Panc1 (cell line): Measurements from ENCODE around the gene CHRNA1. TPM values are rescaled to one million over a fixed set of nuclear protein-coding genes. Genes with fewer than 3 reads are reported as not detected.

ENCODE experiments used
- ATAC-seq: fragments of 200-7000 bp; cut with Tn5 transposase; 2 replicates; pipeline ENCODE4 v1.9.1; 2020; ENCODE audit warnings: mild to moderate bottlenecking, moderate library complexity
- BruUV-seq: library from RNA; stranded (reverse); fragments of 400-500 nt; replicated peaks from 2 replicates; lab custom pipeline; 2021; lab: Mats Ljungman, UMichigan
- CTCF ChIA-PET: fragments of 300-600 bp; sonication (Branson Sonifier 250); formaldehyde crosslinking; loops from one replicate; lab custom pipeline; 2022; ENCODE audit warnings: antibody characterized with exemption; lab: Charles Lee
- POLR2A ChIA-PET: fragments of 300-600 bp; sonication (Branson Sonifier 250); formaldehyde crosslinking; loops from one replicate; lab custom pipeline; 2022; ENCODE audit warnings: antibody characterized with exemption; lab: Charles Lee
- DNase-seq: peaks from one replicate; pipeline ENCODE4 v3.0.0-alpha.2; 2010; ENCODE audit warnings: low read depth, low spot score
- H3K27ac ChIP-seq: 2 replicates; pipeline ENCODE4 v1.5.1; 2011; ENCODE audit warnings: mild to moderate bottlenecking, low read length, inconsistent platforms
- H3K27me3 ChIP-seq: fragments of 200-500 bp; sonication (Bioruptor generic); 2 replicates; pipeline ENCODE4 v1.6.0; 2014; ENCODE audit warnings: low read length, inconsistent platforms; ENCODE audit not compliant: control insufficient read depth, insufficient read depth
- H3K36me3 ChIP-seq: fragments of 200-500 bp; sonication (Bioruptor generic); 2 replicates; pipeline ENCODE4 v1.5.1; 2014; ENCODE audit warnings: inconsistent platforms, mild to moderate bottlenecking, low read length, moderate library complexity; ENCODE audit not compliant: control insufficient read depth, insufficient read depth
- H3K4me1 ChIP-seq: 2 replicates; pipeline ENCODE4 v1.5.1; 2011; ENCODE audit warnings: inconsistent platforms, mild to moderate bottlenecking, low read length, moderate library complexity; ENCODE audit not compliant: control insufficient read depth, insufficient read depth
- H3K4me3 ChIP-seq, 2 experiments: 2 replicates each; pipeline ENCODE4 v1.5.1; 2011 to 2012; ENCODE audit warnings: low read depth in 2 of 2, low read length in 2 of 2, mild to moderate bottlenecking in 2 of 2, inconsistent platforms in 1 of 2, moderate library complexity in 1 of 2
- H3K9me3 ChIP-seq: fragments of 200-500 bp; sonication (Bioruptor generic); 2 replicates; pipeline ENCODE4 v1.5.1; 2014; ENCODE audit warnings: low read depth, mild to moderate bottlenecking, inconsistent platforms, low read length, moderate library complexity; ENCODE audit not compliant: control insufficient read depth, insufficient read depth
- CTCF ChIP-seq: fragments of 450-650 bp; IDR thresholded peaks from 2 replicates; pipeline ENCODE4 v1.5.1; 2017; ENCODE audit warnings: mild to moderate bottlenecking
- POLR2AphosphoS5 ChIP-seq: IDR thresholded peaks from 2 replicates; pipeline ENCODE4 v1.6.1; 2012; ENCODE audit warnings: mild to moderate bottlenecking, low read depth, low read length, moderate library complexity
- REST ChIP-seq, 2 experiments: IDR thresholded peaks; 2 replicates each; pipeline ENCODE4 v1.6.1; 2011 to 2012; ENCODE audit warnings: low read depth in 2 of 2, control low read depth in 1 of 2, low read length in 1 of 2, mild to moderate bottlenecking in 1 of 2, moderate library complexity in 1 of 2; ENCODE audit not compliant: insufficient read depth in 1 of 2
- SIN3A ChIP-seq: IDR thresholded peaks from 2 replicates; pipeline ENCODE4 v1.6.1; 2012; ENCODE audit warnings: low read depth, mild to moderate bottlenecking, low read length, moderate library complexity, borderline replicate concordance; ENCODE audit not compliant: insufficient read depth
- TCF7L2 ChIP-seq: IDR thresholded peaks from 2 replicates; pipeline ENCODE4 v1.6.1; 2011; ENCODE audit warnings: mild to moderate bottlenecking, low read depth, low read length, inconsistent platforms
- in situ Hi-C: cut with HindIII; loops from 2 replicates; pipeline ENCODE4 v1.10.0; 2016; ENCODE audit warnings: low sequenced_read_pairs, low pct_unique_long_range_greater_than_20kb
- intact Hi-C: fragments of 100-400 bp; cut with micrococcal nuclease; formaldehyde crosslinking; loops from one replicate; pipeline ENCODE4 v1.10.0; 2022; ENCODE audit not compliant: unreplicated experiment
- total RNA-seq: library from RNA; stranded (reverse); gene quantifications from one replicate; pipeline ENCODE4 v1.2.1, GENCODE V29; 2021; ENCODE audit not compliant: unreplicated experiment

Gene CHRNA1
- total RNA-seq, 1 experiment from 2014 or later, result not detected

GRCh38 chr2:174763780-174764179, 492 bp downstream of the CHRNA1 start:
- H3K9me3 ChIP-seq, result no peaks in the 10 kb centered on the region
- no peak overlapping the region for H3K4me3 ChIP-seq
- no peak for TF ChIP-seq SIN3A
- TF ChIP-seq POLR2AphosphoS5, result no peak
- DNase-seq, result no peak
- no peaks in the 10 kb centered on the region for H3K27me3 ChIP-seq
- ATAC-seq, result no peak
- in situ Hi-C loops (no loop called here), intact Hi-C loops (no loop called here)
- no peaks in the 10 kb centered on the region for H3K4me1 ChIP-seq
- BruUV-seq, result no TSS peak
- ChIA-PET CTCF (no interaction called here), POLR2A (no interaction called here)
- no peak overlapping the region for H3K27ac ChIP-seq
- H3K36me3 ChIP-seq, result no peaks in the 10 kb centered on the region

GRCh38 chr2:174762464-174762863, 1.8 kb downstream of the CHRNA1 start:
- Histone ChIP-seq H3K4me1 (no peaks in the 10 kb centered on the region), H3K27me3 (no peaks in the 10 kb centered on the region), H3K9me3 (no peaks in the 10 kb centered on the region), H3K36me3 (no peaks in the 10 kb centered on the region), H3K27ac (no peak overlapping the region), H3K4me3 (no peak overlapping the region)
- intact Hi-C loops (no loop called here), in situ Hi-C loops (no loop called here)
- DNase-seq (no peak), ATAC-seq (no peak)
- ChIA-PET POLR2A (interaction anchor here (0.5 kb wide), 1 partner anchor 72 kb away, joined by 4 read pairs; no protein-coding TSS in a partner anchor), CTCF (no interaction called here)
- BruUV-seq, result no TSS peak
- TF ChIP-seq SIN3A (no peak), TCF7L2 (no peak), REST (IDR thresholded peaks at IDR 0.05; ENCODE audit: insufficient read depth in 1 of 2, low read depth in 2 of 2, low read length in 1 of 2) (no peak), POLR2AphosphoS5 (no peak), CTCF (no peak)

- H3K36me3 ChIP-seq, result no peaks in the 10 kb centered on the region
- H3K27ac ChIP-seq, result no peak overlapping the region
- no peaks in the 10 kb centered on the region for H3K4me1 ChIP-seq
- ATAC-seq, result no peak
- ChIA-PET CTCF (no interaction called here), POLR2A (no interaction called here)
- no peak for DNase-seq
- BruUV-seq, result no TSS peak
- TF ChIP-seq POLR2AphosphoS5, result no peak
- no peak for TF ChIP-seq SIN3A
- in situ Hi-C loops, result no loop called here
- no peaks in the 10 kb centered on the region for H3K27me3 ChIP-seq
- intact Hi-C loops, result no loop called here
- H3K4me3 ChIP-seq, result no peak overlapping the region
- H3K9me3 ChIP-seq, result no peaks in the 10 kb centered on the region
Measured at GRCh38 chr2:174761837-174762236, 2.4 kb downstream of the CHRNA1 start.
